OCI-LY7 (cell line): ENCODE data around the gene KCNQ1. TPM values are rescaled to one million over a fixed set of nuclear protein-coding genes. Genes with fewer than 3 reads are reported as not detected.

ENCODE experiments used
- BruUV-seq: library from RNA; stranded (reverse); fragments of 400-500 nt; replicated peaks from 2 replicates; lab custom pipeline; 2021; lab: Mats Ljungman, UMichigan
- CTCF ChIA-PET: fragments of 300-600 bp; sonication (Branson Sonifier 250); formaldehyde crosslinking; loops from one replicate; lab custom pipeline; 2022; ENCODE audit warnings: antibody characterized with exemption; ENCODE audit not compliant: unreplicated experiment; lab: Charles Lee
- POLR2A ChIA-PET: fragments of 300-600 bp; sonication (Branson Sonifier 250); formaldehyde crosslinking; loops from one replicate; lab custom pipeline; 2022; ENCODE audit warnings: antibody characterized with exemption; lab: Charles Lee
- DNase-seq: peaks from one replicate; pipeline ENCODE4 v3.0.0-alpha.2; 2015; ENCODE audit warnings: low spot score
- H2AFZ ChIP-seq: fragments of 200-600 bp; sonication (generic), shearing (Covaris generic); 2 replicates; pipeline ENCODE4 v1.6.1; 2014; ENCODE audit warnings: mild to moderate bottlenecking, antibody characterized with exemption, low read length, moderate library complexity
- H3K27ac ChIP-seq: fragments of 200-600 bp; sonication (generic); 2 replicates; pipeline ENCODE4 v1.5.1; 2014; ENCODE audit warnings: mixed run types, low read depth, mild to moderate bottlenecking, moderate library complexity, low read length, inconsistent platforms; ENCODE audit not compliant: poor library complexity, severe bottlenecking
- H3K36me3 ChIP-seq: fragments of 200-600 bp; sonication (generic); 2 replicates; pipeline ENCODE4 v1.6.1; 2014; ENCODE audit warnings: mild to moderate bottlenecking, antibody characterized with exemption, low read length, moderate library complexity, mixed read lengths; ENCODE audit not compliant: insufficient read depth
- H3K4me1 ChIP-seq: fragments of 200-600 bp; sonication (generic); 2 replicates; pipeline ENCODE4 v1.5.1; 2014; ENCODE audit warnings: mild to moderate bottlenecking, low read length; ENCODE audit not compliant: insufficient read depth, poor library complexity, severe bottlenecking
- H3K4me2 ChIP-seq: fragments of 200-600 bp; sonication (generic); 2 replicates; pipeline ENCODE4 v1.6.1; 2014; ENCODE audit warnings: mild to moderate bottlenecking, low read length
- H3K4me3 ChIP-seq: fragments of 200-600 bp; sonication (generic); 2 replicates; pipeline ENCODE4 v1.5.1; 2014; ENCODE audit warnings: mild to moderate bottlenecking, low read depth, low read length; ENCODE audit not compliant: poor library complexity, severe bottlenecking
- H3K79me2 ChIP-seq: fragments of 200-600 bp; sonication (generic); 2 replicates; pipeline ENCODE4 v1.6.1; 2016; ENCODE audit warnings: low read depth, mild to moderate bottlenecking, low read length, moderate library complexity, mixed read lengths; ENCODE audit not compliant: insufficient read depth
- H3K9me2 ChIP-seq: fragments of 200-600 bp; sonication (generic); 2 replicates; pipeline ENCODE4 v1.6.1; 2016; ENCODE audit warnings: mild to moderate bottlenecking, low read length, mixed read lengths; ENCODE audit not compliant: insufficient read depth
- H3K9me3 ChIP-seq: fragments of 200-600 bp; sonication (generic); 2 replicates; pipeline ENCODE4 v1.6.1; 2014; ENCODE audit warnings: mild to moderate bottlenecking, mixed run types, low read length, mixed read lengths
- H4K20me1 ChIP-seq: fragments of 200-600 bp; sonication (generic); 2 replicates; pipeline ENCODE4 v1.6.1; 2014; ENCODE audit warnings: mild to moderate bottlenecking, antibody characterized with exemption, low read length, moderate library complexity, mixed read lengths; ENCODE audit not compliant: insufficient read depth
- CTCF ChIP-seq: fragments of 200-600 bp; sonication (generic); conservative IDR thresholded peaks from 2 replicates; pipeline ENCODE4 v1.5.1; 2014; ENCODE audit warnings: mild to moderate bottlenecking, antibody characterized with exemption, low read length, moderate library complexity, mixed read lengths
- EZH2phosphoT487 ChIP-seq: fragments of 200-600 bp; sonication (generic); IDR thresholded peaks from 2 replicates; pipeline ENCODE4 v1.6.1; 2018; ENCODE audit warnings: low read depth, borderline replicate concordance, mild to moderate bottlenecking, mixed run types, antibody characterized with exemption, low read length, moderate library complexity, mixed read lengths
- intact Hi-C: fragments of 100-400 bp; cut with micrococcal nuclease; formaldehyde crosslinking; loops from one replicate; pipeline ENCODE4 v1.10.0; 2022; ENCODE audit not compliant: unreplicated experiment
- total RNA-seq, 2 experiments: library from RNA; depleted of rRNA in 1 of 2; stranded (reverse); fragments of >200 nt in 1 of 2; shearing (Covaris generic) in 1 of 2; gene quantifications; 2 replicates each; pipeline ENCODE4 v1.2.3, GENCODE V29; 2014 to 2022

Gene KCNQ1
- total RNA-seq, 2 experiments from 2014 or later = 0.22 to 1.3 TPM

DNA sequence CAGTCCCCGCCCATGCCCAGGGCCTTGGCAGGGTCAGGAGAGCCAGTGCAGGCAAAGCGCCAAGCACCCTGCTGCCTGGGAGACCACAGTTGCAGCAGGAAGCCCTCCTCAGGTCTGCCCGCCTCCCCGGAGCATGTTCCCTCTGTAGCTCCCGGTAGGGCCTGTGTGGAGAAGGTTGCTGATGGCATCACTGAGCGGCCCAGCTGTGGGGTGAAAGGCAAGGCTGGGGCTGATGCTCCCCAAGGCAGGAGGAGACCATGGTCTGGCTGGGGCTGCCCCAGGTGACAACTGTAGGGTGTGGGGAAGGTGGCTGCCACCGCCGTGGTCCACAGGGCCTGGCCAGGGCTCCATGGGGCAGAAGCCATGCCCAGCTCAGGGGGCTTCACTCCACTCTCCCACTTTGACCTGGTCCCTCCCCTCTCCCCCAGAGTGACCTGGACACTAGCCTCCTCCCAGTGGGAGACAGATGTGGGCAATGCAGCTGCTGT is 387.8 kb downstream of the KCNQ1 start:
- Histone ChIP-seq H3K9me2 (no peaks in the 10 kb centered on the region), H3K9me3 (no peaks in the 10 kb centered on the region; the same call in 1 of the 2 replicates), H3K4me3 (no peak overlapping the region), H3K4me1 (no peaks in the 10 kb centered on the region), H3K36me3 (no peaks in the 10 kb centered on the region), H3K4me2 (no peak overlapping the region), H4K20me1 (no peaks in the 10 kb centered on the region), H2AFZ (no peak overlapping the region), H3K79me2 (no peaks in the 10 kb centered on the region), H3K27ac (no peak overlapping the region)
- no peak for DNase-seq
- intact Hi-C loops = no loop called here
- ChIA-PET CTCF (no interaction called here), POLR2A (no interaction called here)
- BruUV-seq = no TSS peak
- no peak for TF ChIP-seq CTCF
- TF ChIP-seq EZH2phosphoT487 = no peak

DNA sequence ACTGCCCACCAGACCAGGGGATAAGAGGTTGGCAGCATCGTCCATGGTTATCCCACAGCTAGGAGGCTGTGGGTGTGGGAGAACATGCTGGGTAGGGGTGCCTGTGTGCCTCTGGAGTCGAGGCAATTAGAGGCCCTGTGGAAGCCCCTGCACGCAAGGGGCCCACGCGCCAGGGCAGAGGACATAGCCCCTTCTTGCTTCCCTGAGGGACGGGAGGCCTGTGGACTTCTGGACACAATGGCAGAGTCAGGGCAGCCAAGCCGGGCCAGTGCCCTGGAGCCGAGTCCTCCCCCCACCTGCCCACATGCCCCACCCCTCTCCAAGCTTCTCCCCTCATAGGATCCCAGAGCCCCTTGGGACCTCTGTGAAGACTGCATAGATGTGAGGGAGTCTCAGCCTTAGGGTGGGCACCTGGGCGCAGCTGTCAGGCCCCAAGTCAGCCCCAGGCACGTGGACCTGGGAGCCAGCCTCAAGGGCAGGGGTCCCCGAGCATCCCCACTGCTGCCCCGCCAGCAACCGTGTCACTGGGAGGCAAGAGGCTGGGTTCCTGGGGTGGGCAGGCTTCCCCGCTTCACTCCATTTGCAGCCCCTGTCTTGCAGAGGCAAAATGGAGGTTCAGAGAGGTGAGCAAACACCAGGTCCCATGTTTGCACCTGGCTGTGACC is 388.4 kb downstream of the KCNQ1 start:
- intact Hi-C loops = no loop called here
- H2AFZ ChIP-seq = no peak overlapping the region
- H3K4me1 ChIP-seq = no peaks in the 10 kb centered on the region
- no peaks in the 10 kb centered on the region for H3K79me2 ChIP-seq
- POLR2A ChIA-PET = no interaction called here
- no peaks in the 10 kb centered on the region for H3K36me3 ChIP-seq
- no peak for DNase-seq
- H3K9me2 ChIP-seq = no peaks in the 10 kb centered on the region
- no TSS peak for BruUV-seq
- no peaks in the 10 kb centered on the region; the same call in 1 of the 2 replicates for H3K9me3 ChIP-seq
- no peak overlapping the region for H3K4me3 ChIP-seq
- CTCF ChIA-PET = no interaction called here
- no peaks in the 10 kb centered on the region for H4K20me1 ChIP-seq
- no peak overlapping the region for H3K27ac ChIP-seq
- TF ChIP-seq CTCF = no peak
- H3K4me2 ChIP-seq = no peak overlapping the region

- no peaks in the 10 kb centered on the region for H3K36me3 ChIP-seq
- TF ChIP-seq CTCF = no peak
- no peak for TF ChIP-seq EZH2phosphoT487
- H3K27ac ChIP-seq = no peak overlapping the region
- intact Hi-C loops = no loop called here
- H4K20me1 ChIP-seq = no peaks in the 10 kb centered on the region
- H3K9me3 ChIP-seq = no peaks in the 10 kb centered on the region; the same call in 1 of the 2 replicates
- H3K4me2 ChIP-seq = no peak overlapping the region
- no TSS peak for BruUV-seq
- H3K4me1 ChIP-seq = no peaks in the 10 kb centered on the region
- POLR2A ChIA-PET = no interaction called here
- no peak for DNase-seq
- no peak overlapping the region for H3K4me3 ChIP-seq
- no peaks in the 10 kb centered on the region for H3K9me2 ChIP-seq
- H2AFZ ChIP-seq = no peak overlapping the region
- CTCF ChIA-PET = no interaction called here
- no peaks in the 10 kb centered on the region for H3K79me2 ChIP-seq
These were observed 389.1 kb downstream of the KCNQ1 start for GRCh38 chr11:2833716-2834502.
